ENCODE results near the gene TRIM63. TPM values are rescaled to one million over a fixed set of nuclear protein-coding genes. Genes with fewer than 3 reads are reported as not detected.
"Not testable (repeated sequence)": the region's sequence is repeated elsewhere in the genome, so short reads cannot be mapped to it uniquely, and the experiment has no call there.

The TRIM63 gene
- total RNA-seq, 1 donor from 2014 or later, result not detected

DNA sequence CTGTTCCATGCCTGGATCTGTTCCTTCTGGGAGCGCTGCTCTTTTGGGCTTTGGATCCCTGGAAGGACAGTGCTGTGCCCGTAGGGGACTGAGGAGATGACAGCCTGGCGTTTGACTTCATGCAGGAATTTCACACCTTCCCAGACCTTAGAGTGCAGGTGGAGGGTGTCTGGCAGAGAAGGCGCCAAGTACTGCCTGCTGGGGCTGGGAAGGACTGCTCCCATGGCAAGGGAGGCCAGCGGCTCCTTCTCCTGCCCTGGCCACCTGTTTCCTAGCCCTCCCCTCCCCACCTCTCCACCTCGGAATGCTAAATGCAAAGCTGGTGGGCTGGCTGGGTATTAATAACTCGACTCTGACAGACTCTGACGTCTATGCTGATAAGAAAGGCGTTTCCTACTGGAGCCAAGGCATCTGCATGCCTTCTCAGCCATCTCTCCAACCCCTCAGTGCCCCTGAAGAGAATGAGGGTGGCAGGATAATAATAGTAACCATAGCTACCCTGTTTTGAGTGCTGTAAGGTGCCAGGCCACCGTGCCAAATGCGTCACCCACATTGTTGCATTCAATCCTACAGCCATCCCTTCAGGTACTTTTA, 26.7 kb upstream of the TRIM63 start:
- Mint-ChIP-seq H3K27me3 (ENCODE audit: unreplicated experiment) (peaks cover 30% of the 10 kb centered on the region), H3K4me3 (ENCODE audit: unreplicated experiment) (no peak overlapping the region), H3K27ac (ENCODE audit: unreplicated experiment) (no peak overlapping the region), H3K36me3 (ENCODE audit: unreplicated experiment) (no peaks in the 10 kb centered on the region), H3K9me3 (ENCODE audit: unreplicated experiment) (no peaks in the 10 kb centered on the region), H3K4me1 (ENCODE audit: unreplicated experiment) (peaks cover 9% of the 10 kb centered on the region)
- DNase-seq (ENCODE audit: extremely low spot score, unreplicated experiment), result no peak
- TF ChIP-seq CTCF (IDR thresholded peaks at IDR 0.05), result no peak

GRCh38 chr1:26093569-26093968, 26.1 kb upstream of the TRIM63 start:
- H3K9me3 Mint-ChIP-seq (ENCODE audit: unreplicated experiment); DNase-seq (ENCODE audit: extremely low spot score, unreplicated experiment); H3K4me3 Mint-ChIP-seq (ENCODE audit: unreplicated experiment); H3K4me1 Mint-ChIP-seq (ENCODE audit: unreplicated experiment); H3K27ac Mint-ChIP-seq (ENCODE audit: unreplicated experiment); H3K36me3 Mint-ChIP-seq (ENCODE audit: unreplicated experiment): not testable (repeated sequence)
- H3K27me3 Mint-ChIP-seq (ENCODE audit: unreplicated experiment), result peaks cover 30% of the 10 kb centered on the region

DNA sequence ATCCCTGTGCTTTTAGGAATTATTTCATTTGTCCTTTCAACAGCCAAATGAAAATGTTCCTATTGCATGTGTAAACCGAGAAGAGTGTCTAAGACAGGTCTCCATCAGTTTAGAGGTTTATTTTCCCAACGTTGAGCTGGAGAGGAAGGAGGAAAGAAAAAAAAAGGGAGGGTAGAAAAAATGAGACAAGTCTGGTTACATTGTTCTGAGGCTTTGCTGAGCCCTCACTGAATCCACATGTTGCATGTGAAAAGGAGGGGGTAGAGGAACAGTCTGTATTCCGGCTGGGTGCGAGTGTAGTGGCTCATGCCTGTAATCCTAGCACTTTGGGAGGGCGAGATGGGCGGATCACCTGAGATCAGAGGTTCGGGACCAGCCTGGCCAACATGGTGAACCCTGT, 25.0 kb upstream of the TRIM63 start:
- Mint-ChIP-seq H3K4me3 (ENCODE audit: unreplicated experiment) (no peak overlapping the region), H3K27ac (ENCODE audit: unreplicated experiment) (no peak overlapping the region), H3K4me1 (ENCODE audit: unreplicated experiment) (peaks cover 6% of the 10 kb centered on the region), H3K27me3 (ENCODE audit: unreplicated experiment) (peaks cover 30% of the 10 kb centered on the region), H3K9me3 (ENCODE audit: unreplicated experiment) (no peaks in the 10 kb centered on the region), H3K36me3 (ENCODE audit: unreplicated experiment) (no peaks in the 10 kb centered on the region)
- TF ChIP-seq CTCF (IDR thresholded peaks at IDR 0.05), result no peak
- DNase-seq (ENCODE audit: extremely low spot score, unreplicated experiment), result no peak

- no peaks in the 10 kb centered on the region for H3K9me3 Mint-ChIP-seq (ENCODE audit: unreplicated experiment)
- no peak overlapping the region for H3K4me3 Mint-ChIP-seq (ENCODE audit: unreplicated experiment)
- no peak overlapping the region for H3K27ac Mint-ChIP-seq (ENCODE audit: unreplicated experiment)
- DNase-seq (ENCODE audit: extremely low spot score, unreplicated experiment), result no peak
- TF ChIP-seq CTCF (IDR thresholded peaks at IDR 0.05), result no peak
- no peaks in the 10 kb centered on the region for H3K36me3 Mint-ChIP-seq (ENCODE audit: unreplicated experiment)
- peaks cover 38% of the 10 kb centered on the region for H3K27me3 Mint-ChIP-seq (ENCODE audit: unreplicated experiment)
- H3K4me1 Mint-ChIP-seq (ENCODE audit: unreplicated experiment), result peaks cover 6% of the 10 kb centered on the region
Measured at GRCh38 chr1:26090893-26091292, 23.5 kb upstream of the TRIM63 start.

GRCh38 chr1:26089125-26089524, 21.7 kb upstream of the TRIM63 start:
- H3K9me3 Mint-ChIP-seq (ENCODE audit: unreplicated experiment), result no peaks in the 10 kb centered on the region
- H3K36me3 Mint-ChIP-seq (ENCODE audit: unreplicated experiment), result no peaks in the 10 kb centered on the region
- H3K27ac Mint-ChIP-seq (ENCODE audit: unreplicated experiment), result no peak overlapping the region
- H3K4me1 Mint-ChIP-seq (ENCODE audit: unreplicated experiment), result no peaks in the 10 kb centered on the region
- DNase-seq (ENCODE audit: extremely low spot score, unreplicated experiment), result no peak
- H3K27me3 Mint-ChIP-seq (ENCODE audit: unreplicated experiment), result peaks cover 47% of the 10 kb centered on the region
- no peak overlapping the region for H3K4me3 Mint-ChIP-seq (ENCODE audit: unreplicated experiment)
- no peak for TF ChIP-seq CTCF (IDR thresholded peaks at IDR 0.05)

- Mint-ChIP-seq H3K4me3 (ENCODE audit: unreplicated experiment) (no peak overlapping the region), H3K27me3 (ENCODE audit: unreplicated experiment) (peaks cover 25% of the 10 kb centered on the region), H3K27ac (ENCODE audit: unreplicated experiment) (no peak overlapping the region), H3K36me3 (ENCODE audit: unreplicated experiment) (no peaks in the 10 kb centered on the region), H3K9me3 (ENCODE audit: unreplicated experiment) (no peaks in the 10 kb centered on the region), H3K4me1 (ENCODE audit: unreplicated experiment) (no peaks in the 10 kb centered on the region)
- DNase-seq (ENCODE audit: extremely low spot score, unreplicated experiment), result no peak
- TF ChIP-seq CTCF (IDR thresholded peaks at IDR 0.05), result no peak
Measured at GRCh38 chr1:26084844-26085243, 17.4 kb upstream of the TRIM63 start.

Measured in osteocyte (in vitro differentiated cells).